HG03520 (cell line): ENCODE data around the gene SCO2.

Source experiments
- ATAC-seq: cut with Tn5 transposase; IDR thresholded peaks from one replicate; pipeline ENCODE4 v1.9.1; 2021; ENCODE audit warnings: mild to moderate bottlenecking, moderate library complexity; ENCODE audit not compliant: unreplicated experiment

SCO2 gene

GRCh38 chr22:50503475-50504145 lies 21.8 kb downstream of the SCO2 start:
- no peak for ATAC-seq

GRCh38 chr22:50502628-50503474 lies 22.5 kb downstream of the SCO2 start:
- ATAC-seq: no peak

GRCh38 chr22:50502096-50502495 lies 23.3 kb downstream of the SCO2 start:
- no peak for ATAC-seq

- no peak for ATAC-seq
Measured at GRCh38 chr22:50500452-50500851, 24.9 kb downstream of the SCO2 start.

- no peak for ATAC-seq
Measured at GRCh38 chr22:50498322-50498890, 27.0 kb downstream of the SCO2 start.

- ATAC-seq: no peak
Measured at GRCh38 chr22:50497093-50497492, 28.3 kb downstream of the SCO2 start.

GRCh38 chr22:50490531-50491308 lies 34.7 kb downstream of the SCO2 start:
- no peak for ATAC-seq

- ATAC-seq: no peak
Measured at GRCh38 chr22:50489363-50490243, 35.8 kb downstream of the SCO2 start.

GRCh38 chr22:50488886-50489285 lies 36.5 kb downstream of the SCO2 start:
- ATAC-seq: no peak

GRCh38 chr22:50488006-50488677 lies 37.3 kb downstream of the SCO2 start:
- no peak for ATAC-seq

- ATAC-seq: no peak
Measured at GRCh38 chr22:50487290-50488005, 38.0 kb downstream of the SCO2 start.

- ATAC-seq: no peak
Measured at GRCh38 chr22:50486561-50487289, 38.7 kb downstream of the SCO2 start, which contains the start of gene MIOX. Gene MIOX, plus strand, starts transcription at chr22:50486859. Its CDS starts 39 bp downstream, at chr22:50486898.

GRCh38 chr22:50485221-50486131 lies 39.9 kb downstream of the SCO2 start:
- ATAC-seq: no peak

GRCh38 chr22:50483977-50484853 lies 41.2 kb downstream of the SCO2 start:
- ATAC-seq: no peak

- ATAC-seq: no peak
Measured at GRCh38 chr22:50483556-50483955, 41.8 kb downstream of the SCO2 start.

- ATAC-seq: no peak
Measured at GRCh38 chr22:50483106-50483505, 42.3 kb downstream of the SCO2 start.
